SK-N-SH (cell line): ENCODE data around the gene PKNOX2. TPM values are rescaled to one million over a fixed set of nuclear protein-coding genes. Genes with fewer than 3 reads are reported as not detected.

Experiments
- CTCF ChIA-PET: fragments of 300-600, 350-600 bp; formaldehyde crosslinking; extraction: SDS; loops from one replicate; lab custom pipeline; 2021; lab: Yijun Ruan, JAX
- POLR2A ChIA-PET: fragments of 350-600 bp; sonication (Branson Sonifier 250); formaldehyde crosslinking; extraction: SDS; loops from one replicate; lab custom pipeline; 2020; ENCODE audit warnings: antibody characterized with exemption, inconsistent platforms; lab: Yijun Ruan, JAX
- DNase-seq: peaks from one replicate; pipeline ENCODE4 v3.0.0; 2012
- H2AFZ ChIP-seq: fragments of 200-600 bp; sonication (generic); 2 replicates; pipeline ENCODE4 v1.8.1; 2016; ENCODE audit warnings: antibody characterized with exemption, mild to moderate bottlenecking, low read depth
- H3F3A ChIP-seq: fragments of 200-600 bp; sonication (generic); replicated peaks from 2 replicates; pipeline ENCODE3; 2016; ENCODE audit warnings: antibody characterized with exemption, mild to moderate bottlenecking; ENCODE audit not compliant: insufficient read depth
- H3K27ac ChIP-seq, 2 experiments: fragments of 200-500 bp in 1 of 2; fragments of 200-600 bp in 1 of 2; sonication (Bioruptor generic) in 1 of 2; sonication (generic), shearing (Covaris generic) in 1 of 2; 2 replicates each; pipeline versions ENCODE4 v1.5.1 to v1.6.1; 2014 to 2016; ENCODE audit warnings: low read depth in 2 of 2, inconsistent platforms in 1 of 2, low read length in 1 of 2, mild to moderate bottlenecking in 1 of 2, mixed read lengths in 1 of 2
- H3K27me3 ChIP-seq: fragments of 200-600 bp; sonication (generic), shearing (Covaris generic); 2 replicates; pipeline ENCODE4 v1.6.1; 2016; ENCODE audit warnings: mixed run types; ENCODE audit not compliant: insufficient read depth
- H3K36me3 ChIP-seq, 2 experiments: fragments of 200-500 bp in 1 of 2; fragments of 200-600 bp in 1 of 2; sonication (Bioruptor generic) in 1 of 2; sonication (generic) in 1 of 2; replicated peaks in 1 of 2; 2 replicates each; pipeline versions ENCODE3 to v1.5.1; 2014 to 2016; ENCODE audit warnings: low read length in 1 of 2, mild to moderate bottlenecking in 1 of 2; ENCODE audit not compliant: insufficient read depth in 2 of 2, control insufficient read depth in 1 of 2
- H3K4me1 ChIP-seq, 2 experiments: fragments of 200-500 bp in 1 of 2; fragments of 200-600 bp in 1 of 2; sonication (Bioruptor generic) in 1 of 2; sonication (generic), shearing (Covaris generic) in 1 of 2; 2 replicates each; pipeline versions ENCODE4 v1.5.1 to v1.6.1; 2014 to 2016; ENCODE audit warnings: low read depth in 1 of 2, low read length in 1 of 2, mixed run types in 1 of 2; ENCODE audit not compliant: insufficient read depth in 2 of 2, control insufficient read depth in 1 of 2
- H3K4me2 ChIP-seq: fragments of 200-600 bp; sonication (generic), shearing (Covaris generic); 2 replicates; pipeline ENCODE4 v1.6.1; 2017; ENCODE audit warnings: mixed run types
- H3K4me3 ChIP-seq, 2 experiments: fragments of 200-500 bp in 1 of 2; fragments of 200-600 bp in 1 of 2; sonication (Bioruptor generic) in 1 of 2; sonication (generic), shearing (Covaris generic) in 1 of 2; 2 replicates each; pipeline versions ENCODE4 v1.5.1 to v1.8.1; 2014 to 2016; ENCODE audit warnings: low read depth in 2 of 2, inconsistent platforms in 1 of 2, low read length in 1 of 2, mild to moderate bottlenecking in 1 of 2, mixed read lengths in 1 of 2, moderate library complexity in 1 of 2
- H3K79me2 ChIP-seq: fragments of 200-600 bp; sonication (generic); 2 replicates; pipeline ENCODE4 v1.8.1; 2017; ENCODE audit warnings: mild to moderate bottlenecking; ENCODE audit not compliant: insufficient read depth
- H3K9ac ChIP-seq: fragments of 200-600 bp; sonication (generic); 2 replicates; pipeline ENCODE4 v1.6.1; 2017; ENCODE audit warnings: mixed run types
- H3K9me2 ChIP-seq: fragments of 200-600 bp; sonication (generic); 2 replicates; pipeline ENCODE4 v1.6.1; 2017; ENCODE audit warnings: mixed run types
- H3K9me3 ChIP-seq: fragments of 200-600 bp; sonication (generic); 2 replicates; pipeline ENCODE4 v1.6.1; 2017; ENCODE audit warnings: mixed run types, mild to moderate bottlenecking, moderate library complexity
- H4K20me1 ChIP-seq: fragments of 200-600 bp; sonication (generic); 2 replicates; pipeline ENCODE4 v1.6.1; 2017; ENCODE audit warnings: mild to moderate bottlenecking, mixed run types; ENCODE audit not compliant: insufficient read depth
- CHD2 ChIP-seq: fragments of 150-350 bp; IDR thresholded peaks from 2 replicates; pipeline ENCODE4 v1.6.1; 2018; ENCODE audit warnings: low read length; ENCODE audit not compliant: partially characterized antibody
- CTCF ChIP-seq: fragments of 200-600 bp; sonication (generic); IDR thresholded peaks from 2 replicates; pipeline ENCODE4 v1.6.1; 2017; ENCODE audit warnings: antibody characterized with exemption, mild to moderate bottlenecking, moderate library complexity
- EP300 ChIP-seq, 2 experiments: IDR thresholded peaks; 2 replicates each; pipeline versions ENCODE4 v1.4.0 to v1.6.1; 2012; ENCODE audit warnings: borderline replicate concordance in 1 of 2, low read depth in 1 of 2, low read length in 1 of 2
- FOXJ3 ChIP-seq: sonication (generic); formaldehyde crosslinking; IDR thresholded peaks from 2 replicates; pipeline ENCODE4 v1.5.1; 2020; ENCODE audit warnings: mild to moderate bottlenecking, missing genetic modification reagents
- IRF3 ChIP-seq: fragments of 150-350 bp; IDR thresholded peaks from 2 replicates; pipeline ENCODE4 v1.6.1; 2016; ENCODE audit warnings: mild to moderate bottlenecking, low read depth, low read length
- JUND ChIP-seq: IDR thresholded peaks from 2 replicates; pipeline ENCODE4 v1.4.0; 2012
- MAX ChIP-seq: IDR thresholded peaks from 2 replicates; pipeline ENCODE4 v1.4.0; 2012; ENCODE audit warnings: low read depth
- MEF2A ChIP-seq: IDR thresholded peaks from 2 replicates; pipeline ENCODE4 v1.4.0; 2012; ENCODE audit warnings: low read depth, borderline replicate concordance
- NFIC ChIP-seq: IDR thresholded peaks from 2 replicates; pipeline ENCODE4 v1.4.0; 2012; ENCODE audit warnings: borderline replicate concordance
- POLR2AphosphoS5 ChIP-seq: IDR thresholded peaks from 2 replicates; pipeline ENCODE4 v1.6.1; 2012; ENCODE audit warnings: low read depth, low read length
- RAD21 ChIP-seq: IDR thresholded peaks from 2 replicates; pipeline ENCODE4 v1.6.1; 2012; ENCODE audit warnings: mild to moderate bottlenecking, low read length
- RCOR1 ChIP-seq: fragments of 150-350 bp; IDR thresholded peaks from 2 replicates; pipeline ENCODE4 v1.6.1; 2017; ENCODE audit warnings: antibody characterized with exemption, low read length
- SMC3 ChIP-seq: IDR thresholded peaks from 2 replicates; pipeline ENCODE4 v1.6.1; 2012; ENCODE audit warnings: low read depth, low read length, improper control_type of control experiment
- TEAD4 ChIP-seq: IDR thresholded peaks from 2 replicates; pipeline ENCODE4 v1.4.0; 2012; ENCODE audit warnings: mild to moderate bottlenecking, borderline replicate concordance; ENCODE audit not compliant: insufficient read depth
- USF1 ChIP-seq: IDR thresholded peaks from 2 replicates; pipeline ENCODE4 v1.4.0; 2012; ENCODE audit warnings: low read depth, borderline replicate concordance
- YY1 ChIP-seq: IDR thresholded peaks from 2 replicates; pipeline ENCODE4 v1.4.0; 2012; ENCODE audit warnings: low read depth, mild to moderate bottlenecking
- WGBS: methylation state at CpG from one replicate; pipeline ENCODE4 v1.1.6; 2017; ENCODE audit warnings: low lambda C conversion rate; 5-methylcytosine and 5-hydroxymethylcytosine counted together
- polyA plus RNA-seq, 3 experiments: library from polyadenylated mRNA; depleted of rRNA; stranded (reverse); fragments of >200 nt; gene quantifications; 2 replicates each; pipeline ENCODE4 v1.2.3, GENCODE V29; 2012

Gene PKNOX2
- polyA plus RNA-seq, 1 of the 3 experiments (the other 2 are of a cell fraction): 0.02 TPM

GRCh38 chr11:125141686-125142535, 22.6 kb upstream of the PKNOX2 start:
- H3K36me3 ChIP-seq: no peaks in the 10 kb centered on the region
- H4K20me1 ChIP-seq: no peaks in the 10 kb centered on the region
- H3K4me3 ChIP-seq: no peak overlapping the region; a peak in 1 of 4 replicates
- no peak overlapping the region for H2AFZ ChIP-seq
- H3K4me1 ChIP-seq: peaks cover 0 to 13% of the 10 kb centered on the region in 2 experiments; a peak in 1 of 4 replicates
- peak; percentile 87 for DNase-seq
- H3K79me2 ChIP-seq: no peaks in the 10 kb centered on the region
- H3K4me2 ChIP-seq: peak overlapping the region; percentile 8; the same call in 1 of the 2 replicates
- H3K27me3 ChIP-seq: no peaks in the 10 kb centered on the region
- H3K9ac ChIP-seq: no peak overlapping the region
- 33% methylated on average over 17 of the region's 18 CpGs for WGBS
- H3K9me2 ChIP-seq: no peaks in the 10 kb centered on the region
- no peak overlapping the region for H3K27ac ChIP-seq
- H3K9me3 ChIP-seq: no peaks in the 10 kb centered on the region
- H3F3A ChIP-seq: no peaks in the 10 kb centered on the region
- CTCF ChIA-PET: interaction anchor here (0.5 to 5.2 kb wide), 52 partner anchors 9 to 373 kb away, joined by 3 to 147 read pairs (median 5); partner anchors contain the start of genes PKNOX2, SLC37A2 and TMEM218
- peak; percentile 82 for TF ChIP-seq SMC3
- peak; percentile 78 for TF ChIP-seq RAD21
- TF ChIP-seq JUND: no peak
- peak; percentile 23 for TF ChIP-seq CHD2
- TF ChIP-seq CTCF: peak; percentile 97
- TF ChIP-seq NFIC: no peak
- POLR2A ChIA-PET: interaction anchor here (1.0 to 1.5 kb wide), 2 partner anchors 30 to 51 kb away, joined by 5 to 6 read pairs; no protein-coding TSS in a partner anchor

- Histone ChIP-seq H3K4me3 (no peak overlapping the region), H3K4me2 (no peak overlapping the region), H3K27ac (no peak overlapping the region), H3F3A (no peaks in the 10 kb centered on the region), H3K9ac (no peak overlapping the region), H2AFZ (no peak overlapping the region), H3K79me2 (no peaks in the 10 kb centered on the region), H3K36me3 (no peaks in the 10 kb centered on the region), H3K27me3 (0 out of 2 replicates have a peak, but pooled peaks cover under 1% of the 10 kb centered on the region), H3K9me3 (no peaks in the 10 kb centered on the region), H3K4me1 (peaks cover 0 to 2% of the 10 kb centered on the region in 2 experiments; a peak in 1 of 4 replicates), H4K20me1 (no peaks in the 10 kb centered on the region), H3K9me2 (no peaks in the 10 kb centered on the region)
- 60% methylated on average over 1 of the region's 1 CpG for WGBS
- CTCF ChIA-PET: interaction anchor here (0.6 to 0.9 kb wide), 2 partner anchors 64 to 258 kb away, joined by 3 read pairs; no protein-coding TSS in a partner anchor
- DNase-seq: no peak
- TF ChIP-seq MEF2A (no peak), USF1 (no peak), CTCF (no peak), FOXJ3 (no peak), RCOR1 (no peak), EP300 (IDR thresholded peaks at IDR 0.05; ENCODE audit: borderline replicate concordance in 1 of 2, low read depth in 1 of 2, low read length in 1 of 2) (no peak), IRF3 (no peak), MAX (no peak), YY1 (no peak), JUND (no peak), POLR2AphosphoS5 (no peak), TEAD4 (no peak)
- POLR2A ChIA-PET: no interaction called here
These were observed 18.3 kb upstream of the PKNOX2 start for GRCh38 chr11:125146232-125146631.
